ENCODE results near the gene ATXN10.

GRCh38 chr22:45832959-45833580 lies 161.4 kb downstream of the ATXN10 start:
- TF ChIP-seq ELF4 (IDR thresholded peaks at IDR 0.05) (no peak), SUZ12 (IDR thresholded peaks at IDR 0.05) (no peak), BHLHE40 (IDR thresholded peaks at IDR 0.05; ENCODE audit: borderline replicate concordance) (no peak), TARDBP (IDR thresholded peaks at IDR 0.05) (no peak), CTBP1 (IDR thresholded peaks at IDR 0.05; ENCODE audit: borderline replicate concordance) (no peak), ZNF384 (IDR thresholded peaks at IDR 0.05) (no peak), ARNT (IDR thresholded peaks at IDR 0.05) (no peak), PKNOX1 (IDR thresholded peaks at IDR 0.05) (no peak), HDGF (IDR thresholded peaks at IDR 0.05; ENCODE audit: borderline replicate concordance) (no peak)
